Stimulated activated CD4-positive, alpha-beta T cell treated with anti-CD3 and anti-CD28 coated beads, TNF-alpha, amount 100 ng/mL, for 48 hours (primary cell): Measurements from ENCODE around the gene MAP4K3.
"Not testable (repeated sequence)": the region's sequence is repeated elsewhere in the genome, so short reads cannot be mapped to it uniquely, and the experiment has no call there.

Experiments used
- DNase-seq, 3 donors: peaks; one replicate each; pipeline ENCODE4 v3.0.0-alpha.2; 2020; ENCODE audit warnings: low read depth in 3 of 3

Gene MAP4K3

DNA sequence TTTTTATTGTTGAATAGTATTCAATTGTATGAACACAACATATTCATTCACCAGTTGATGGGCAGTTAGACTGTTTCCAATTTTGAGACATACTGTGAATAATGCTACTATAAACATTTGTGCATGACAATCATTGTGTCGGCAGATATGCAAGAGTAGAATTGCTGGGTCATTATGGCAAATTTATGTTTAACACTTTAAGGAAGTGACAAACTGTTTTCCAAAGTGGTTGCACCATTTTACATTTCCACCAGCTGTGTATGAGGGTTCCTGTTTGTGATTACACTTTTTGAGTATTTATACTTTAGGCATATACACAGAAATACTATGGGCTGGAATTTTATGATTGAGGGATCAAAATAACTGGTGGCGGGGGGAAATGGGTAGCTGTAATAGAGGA lies 61.2 kb downstream of the MAP4K3 start:
- no peak for DNase-seq

DNA sequence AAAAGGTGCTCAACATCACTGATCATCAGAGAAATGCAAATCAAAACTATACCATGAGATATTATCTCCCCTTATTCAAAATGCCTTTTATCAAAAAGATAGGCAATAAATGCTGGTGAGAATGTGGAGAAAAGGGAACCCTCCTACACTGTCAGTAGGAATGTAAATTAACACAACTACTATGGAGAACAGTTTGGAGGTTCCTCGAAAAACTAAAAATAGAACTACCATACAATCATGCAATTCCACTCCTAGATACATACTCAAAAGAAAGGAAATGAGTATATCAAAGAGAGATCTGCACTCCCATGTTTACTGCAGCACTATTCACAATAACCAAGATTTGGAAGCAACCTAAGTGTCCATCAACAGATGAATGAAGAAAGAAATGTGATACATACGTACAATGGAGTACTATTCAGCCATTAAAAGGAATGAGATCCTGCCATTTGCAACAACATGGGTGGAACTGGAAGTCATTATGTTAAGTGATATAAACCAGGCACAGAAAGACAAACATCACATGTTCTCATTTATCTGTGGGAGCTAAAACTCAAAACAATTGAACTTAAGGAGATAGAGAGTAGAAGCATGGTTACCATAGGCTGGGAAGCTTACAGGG lies 63.8 kb downstream of the MAP4K3 start:
- no peak for DNase-seq

DNA sequence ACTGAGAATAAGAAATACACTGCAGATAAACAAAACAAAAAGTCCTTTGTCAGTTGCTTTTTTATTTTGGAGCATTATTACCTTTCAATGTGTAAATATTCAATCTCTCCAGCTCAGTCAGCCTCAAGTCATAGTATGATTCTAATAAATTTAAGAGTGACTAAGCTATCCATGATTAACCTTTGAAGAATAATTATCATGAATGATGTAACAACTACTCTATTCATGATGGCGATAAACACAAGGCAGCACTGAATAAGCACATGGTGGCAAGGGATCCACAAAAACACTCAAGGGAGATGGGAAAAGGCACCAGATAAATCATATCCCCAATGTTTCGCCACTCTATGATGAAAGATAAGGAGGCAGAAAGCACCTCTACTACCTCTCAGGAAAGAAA lies 67.0 kb downstream of the MAP4K3 start:
- DNase-seq = no peak

DNA sequence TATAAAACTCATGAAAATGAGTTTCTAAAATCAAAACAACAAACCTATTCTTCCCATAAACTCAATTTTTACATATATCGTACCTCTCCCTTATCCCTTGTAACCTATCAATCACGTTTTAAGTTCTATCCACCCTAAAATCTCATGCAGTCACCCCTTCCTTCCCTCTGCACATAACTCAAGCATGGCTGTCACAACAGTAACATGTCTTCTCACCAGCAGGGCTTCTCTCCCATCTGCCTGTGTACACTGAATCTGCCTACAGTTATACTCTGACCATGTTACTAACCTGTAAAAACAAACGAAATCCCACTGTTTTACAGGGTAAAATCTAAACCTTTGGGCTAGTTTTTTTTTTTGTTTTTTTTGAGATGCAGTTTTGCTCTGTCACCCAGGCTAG lies 68.2 kb downstream of the MAP4K3 start:
- DNase-seq = no peak

DNA sequence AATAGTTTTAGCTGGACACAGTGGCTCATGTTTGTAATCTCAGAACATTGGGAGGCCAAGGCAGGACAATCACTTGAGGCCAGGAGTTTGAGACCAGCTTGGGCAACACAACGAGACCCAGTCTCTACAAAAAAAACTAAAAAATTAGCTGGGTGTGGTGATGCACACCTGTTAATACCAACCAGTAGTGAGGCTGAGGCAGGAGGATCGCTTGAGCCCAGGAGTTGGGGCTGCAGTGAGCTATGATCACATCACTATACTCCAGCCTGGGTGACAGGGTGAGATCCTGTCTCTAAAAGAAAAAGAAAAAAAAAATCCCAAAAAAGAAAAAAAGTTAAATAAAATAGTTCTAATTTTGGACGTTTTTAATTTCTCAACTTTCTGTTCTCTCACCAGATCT lies 68.7 kb downstream of the MAP4K3 start:
- no peak for DNase-seq

DNA sequence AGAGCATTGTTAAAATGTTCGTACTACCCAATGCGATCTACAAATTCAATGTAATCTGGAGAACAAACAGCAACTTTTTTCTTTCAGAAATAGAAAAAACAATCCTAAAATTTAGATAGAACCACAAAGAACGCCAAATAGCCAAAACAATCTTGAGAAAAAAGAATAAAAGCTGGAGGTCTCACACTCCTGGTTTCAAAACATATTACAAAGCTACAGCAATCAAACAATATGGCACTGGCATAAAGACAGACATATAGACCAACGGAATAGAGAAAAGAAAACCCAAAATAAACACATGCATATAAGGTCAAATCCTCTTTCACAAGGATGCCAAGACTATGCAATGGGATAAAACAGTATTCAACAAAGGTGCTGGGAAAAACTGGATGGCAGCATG lies 74.5 kb downstream of the MAP4K3 start:
- DNase-seq = no peak

DNA sequence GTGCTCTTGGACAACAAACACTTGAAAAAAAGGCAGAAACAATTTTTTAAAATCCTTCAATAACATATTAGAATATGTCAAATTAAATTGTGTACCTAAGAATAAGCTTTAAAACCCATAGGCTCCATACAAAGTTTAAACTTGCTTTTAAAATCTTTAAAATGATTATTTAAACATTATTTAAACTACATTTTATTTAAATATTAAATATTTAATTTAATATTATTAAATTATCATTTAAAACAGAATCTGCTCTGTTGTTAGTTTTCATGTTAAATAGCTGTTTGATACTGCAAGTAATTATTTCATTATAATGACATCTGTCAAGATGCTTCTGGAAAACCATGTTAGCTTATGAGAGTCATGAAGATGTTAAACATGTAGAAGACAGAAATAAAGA lies 75.6 kb downstream of the MAP4K3 start:
- DNase-seq = no peak

DNA sequence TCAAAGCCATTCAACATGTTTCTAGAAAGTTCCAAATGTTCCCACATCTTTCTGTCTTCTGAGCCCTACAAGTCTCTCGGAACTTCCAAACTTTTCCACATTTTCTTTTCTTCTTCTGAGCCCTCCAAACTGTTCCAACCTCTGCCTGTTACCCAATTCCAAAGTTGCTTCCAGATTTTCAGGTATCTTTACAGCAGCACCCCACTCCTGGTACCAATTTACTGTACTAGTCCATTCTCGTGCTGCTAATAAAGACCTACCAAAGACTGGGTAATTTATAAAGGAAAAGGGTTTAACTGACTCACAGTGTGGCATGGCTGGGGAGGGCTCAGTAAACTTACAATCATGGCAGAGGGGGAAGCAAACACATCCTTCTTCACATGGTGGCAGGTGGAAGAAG lies 76.7 kb downstream of the MAP4K3 start:
- not testable (repeated sequence) for DNase-seq

DNA sequence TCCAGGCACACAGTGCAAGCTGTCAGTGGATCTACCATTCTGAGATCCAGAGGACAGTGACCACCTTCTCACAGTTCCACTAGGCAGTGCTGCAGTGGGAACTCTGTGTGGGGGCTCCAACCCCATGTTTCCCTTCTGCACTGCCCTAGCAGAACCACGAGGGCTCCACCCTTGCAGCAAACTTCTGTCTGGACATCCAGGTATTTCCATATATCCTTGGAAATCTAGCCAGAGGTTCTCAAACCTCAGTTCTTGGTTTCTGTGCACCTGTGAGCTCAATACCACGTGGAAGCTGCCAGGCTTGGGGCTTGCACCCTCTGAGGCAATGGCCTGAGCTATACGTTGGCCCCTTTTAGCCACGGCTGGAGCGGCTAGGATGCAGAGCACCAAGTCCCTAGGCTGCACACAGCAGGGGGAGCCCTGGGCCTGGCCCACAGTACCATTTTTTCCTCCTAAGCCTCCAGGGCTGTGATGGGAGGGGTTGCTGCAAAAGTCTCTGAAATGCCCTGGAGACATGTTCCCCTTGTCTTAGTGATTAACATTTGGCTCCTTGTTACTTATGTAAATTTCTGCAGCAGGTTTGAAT lies 77.5 kb downstream of the MAP4K3 start:
- DNase-seq = no peak

DNA sequence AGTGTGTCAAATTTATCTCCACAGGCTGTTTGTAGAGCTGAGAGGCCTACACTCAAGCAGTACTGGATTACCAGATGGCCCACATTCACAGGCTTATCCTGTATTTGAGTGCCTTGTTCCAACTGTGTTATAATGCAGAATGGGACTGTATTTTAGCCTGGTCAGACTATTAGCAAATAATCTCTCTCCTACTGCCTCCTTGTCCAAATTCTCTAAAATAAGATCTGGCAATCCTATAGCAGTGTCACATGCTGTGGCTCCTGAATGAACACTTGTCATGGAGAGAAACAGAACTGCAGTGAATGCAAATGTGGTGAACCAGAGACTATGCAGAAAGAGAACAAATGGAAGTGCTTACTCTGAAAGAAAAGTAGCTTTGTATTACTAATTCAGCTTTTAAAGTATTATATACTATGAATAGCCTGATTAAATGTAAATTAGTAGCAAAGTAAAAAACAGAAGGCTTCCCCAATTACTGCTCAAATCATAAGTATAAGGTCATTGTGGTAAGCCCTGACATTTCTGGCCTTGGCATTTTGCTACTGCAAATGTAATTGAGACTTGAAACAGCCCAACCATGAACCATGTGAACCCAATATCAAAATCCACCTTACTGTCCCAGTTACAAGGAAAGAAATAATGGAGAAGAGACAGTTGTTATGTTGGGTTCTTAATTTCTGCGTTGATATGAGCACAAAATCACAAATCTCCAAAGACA lies 80.0 kb downstream of the MAP4K3 start:
- no peak for DNase-seq

DNA sequence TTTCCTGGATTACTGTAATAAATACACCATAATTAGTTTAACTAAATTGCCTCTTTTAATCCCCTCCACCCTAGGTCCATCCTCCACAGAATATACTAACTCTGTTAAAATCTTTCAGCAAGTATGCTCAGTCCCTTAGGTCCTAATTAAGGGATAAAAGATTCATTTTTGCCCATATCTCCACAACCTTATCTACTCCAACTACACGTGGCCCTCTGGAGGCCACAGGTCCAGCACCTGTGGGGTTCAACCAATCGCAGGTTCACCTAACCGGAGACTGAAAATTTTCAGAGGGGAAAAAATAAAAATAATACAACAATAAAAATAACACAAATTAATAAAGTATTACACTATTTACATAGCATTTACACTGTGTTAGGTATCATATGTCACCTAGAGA lies 86.4 kb downstream of the MAP4K3 start:
- no peak for DNase-seq

DNA sequence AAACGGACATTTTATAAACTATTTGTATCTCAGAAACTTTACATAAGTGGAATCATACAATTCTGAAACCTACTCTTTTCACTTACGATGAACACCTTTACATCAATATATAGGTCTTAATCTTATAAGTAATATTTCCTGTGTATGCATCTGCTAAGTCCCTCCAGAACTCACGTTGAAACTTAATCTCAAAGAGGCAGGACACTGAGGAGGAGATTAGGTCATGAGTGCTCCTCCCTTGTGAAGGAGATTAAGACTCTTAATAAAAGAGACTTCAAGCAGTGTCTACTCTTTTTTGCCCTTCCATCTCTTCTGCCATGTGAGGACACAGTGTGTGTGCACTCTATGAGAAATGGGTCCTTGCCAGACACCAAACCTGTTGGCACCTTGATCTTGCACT lies 98.6 kb downstream of the MAP4K3 start:
- no peak for DNase-seq

DNA sequence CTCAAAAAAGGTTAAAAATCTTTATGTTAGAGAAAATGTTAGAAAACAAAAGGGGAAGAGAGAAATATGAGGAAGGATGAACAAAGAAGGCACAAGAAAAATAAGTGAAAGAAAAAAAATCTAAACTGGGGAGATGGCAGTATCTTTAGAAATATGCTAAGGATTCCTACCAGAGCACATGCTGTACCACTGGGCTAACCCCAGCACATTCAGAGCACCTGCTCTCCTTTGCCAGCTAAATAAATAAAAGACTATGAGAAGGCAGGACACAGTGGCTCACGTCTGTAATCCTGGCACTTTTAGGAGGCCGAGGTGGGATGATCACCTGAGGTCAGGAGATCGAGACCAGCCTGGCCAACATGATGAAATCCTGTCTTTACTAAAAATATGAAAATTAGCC lies 101.2 kb downstream of the MAP4K3 start:
- no peak for DNase-seq

DNA sequence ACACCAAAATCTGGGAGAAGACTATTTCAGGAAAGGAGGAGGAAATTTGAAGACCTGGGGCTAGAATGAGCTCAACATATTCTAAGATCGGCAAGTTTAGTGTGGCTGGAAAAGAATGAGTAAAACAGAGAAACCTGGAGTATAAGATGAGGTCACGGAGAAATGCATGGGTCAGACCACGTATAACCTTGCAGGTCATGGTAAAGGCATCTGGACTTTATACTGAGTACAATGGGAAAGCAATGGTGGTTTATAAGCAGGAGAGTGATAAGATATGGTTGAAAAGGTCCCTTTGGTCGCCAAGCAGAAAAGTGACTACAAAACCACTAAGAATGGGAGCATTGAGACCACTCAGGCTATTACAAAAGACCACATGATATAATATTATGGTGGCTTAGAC lies 102.1 kb downstream of the MAP4K3 start:
- DNase-seq = no peak

DNA sequence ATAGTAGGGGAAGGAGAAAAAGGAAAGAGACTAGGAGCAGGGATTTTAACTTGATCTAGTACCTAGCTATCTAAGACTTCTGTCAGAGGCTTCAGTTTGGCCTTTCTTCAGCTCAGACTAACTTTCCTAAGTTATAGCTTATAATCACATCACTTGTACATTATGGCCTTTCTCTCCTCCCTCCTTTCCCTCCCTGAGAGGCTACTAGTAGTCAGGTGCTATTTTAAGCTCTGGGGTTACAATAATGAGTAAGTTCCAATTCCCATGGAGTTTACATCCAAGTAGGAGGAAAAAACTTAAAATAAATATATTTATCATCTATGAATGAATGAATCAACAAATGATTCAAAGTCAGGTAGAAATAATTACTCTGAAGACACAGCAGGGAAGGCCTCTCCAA lies 102.6 kb downstream of the MAP4K3 start:
- DNase-seq = no peak

DNA sequence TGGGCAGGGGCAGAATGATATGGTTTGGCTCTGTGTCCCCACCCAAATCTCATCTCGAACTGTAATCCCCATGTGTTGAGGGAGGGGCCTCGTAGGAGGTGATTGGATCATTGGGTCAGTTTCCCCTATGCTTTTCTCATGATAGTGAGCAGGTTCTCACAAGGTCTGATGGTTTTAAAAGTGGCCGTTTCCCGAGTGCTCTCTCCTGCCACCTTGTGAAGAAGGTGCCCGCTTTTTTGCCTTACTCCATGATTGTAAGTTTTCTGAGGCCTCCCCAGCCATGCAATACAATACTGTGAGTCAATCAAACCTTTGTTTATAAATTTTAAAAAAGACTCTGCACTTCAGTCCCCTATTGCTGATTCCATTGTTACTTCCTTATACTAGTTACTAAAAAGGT lies 110.4 kb downstream of the MAP4K3 start:
- DNase-seq = no peak

DNA sequence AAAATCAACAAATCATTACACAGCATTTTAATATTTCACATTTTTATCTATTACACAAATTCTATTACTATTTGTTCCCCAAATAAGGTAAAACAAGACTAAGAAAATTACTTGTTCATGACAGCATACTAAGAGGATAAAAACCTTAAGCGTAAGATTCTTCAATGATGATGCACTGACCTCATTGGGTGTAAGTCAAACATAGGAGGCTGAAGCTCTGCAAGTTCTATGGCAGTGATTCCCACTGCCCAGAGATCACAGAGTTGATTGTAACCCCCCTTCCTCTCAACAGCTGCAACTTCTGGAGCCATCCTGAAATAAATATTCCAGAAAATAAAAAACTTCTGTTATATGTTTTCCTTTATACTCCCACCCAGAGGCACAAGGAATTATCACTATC lies 111.1 kb downstream of the MAP4K3 start:
- DNase-seq = no peak

DNA sequence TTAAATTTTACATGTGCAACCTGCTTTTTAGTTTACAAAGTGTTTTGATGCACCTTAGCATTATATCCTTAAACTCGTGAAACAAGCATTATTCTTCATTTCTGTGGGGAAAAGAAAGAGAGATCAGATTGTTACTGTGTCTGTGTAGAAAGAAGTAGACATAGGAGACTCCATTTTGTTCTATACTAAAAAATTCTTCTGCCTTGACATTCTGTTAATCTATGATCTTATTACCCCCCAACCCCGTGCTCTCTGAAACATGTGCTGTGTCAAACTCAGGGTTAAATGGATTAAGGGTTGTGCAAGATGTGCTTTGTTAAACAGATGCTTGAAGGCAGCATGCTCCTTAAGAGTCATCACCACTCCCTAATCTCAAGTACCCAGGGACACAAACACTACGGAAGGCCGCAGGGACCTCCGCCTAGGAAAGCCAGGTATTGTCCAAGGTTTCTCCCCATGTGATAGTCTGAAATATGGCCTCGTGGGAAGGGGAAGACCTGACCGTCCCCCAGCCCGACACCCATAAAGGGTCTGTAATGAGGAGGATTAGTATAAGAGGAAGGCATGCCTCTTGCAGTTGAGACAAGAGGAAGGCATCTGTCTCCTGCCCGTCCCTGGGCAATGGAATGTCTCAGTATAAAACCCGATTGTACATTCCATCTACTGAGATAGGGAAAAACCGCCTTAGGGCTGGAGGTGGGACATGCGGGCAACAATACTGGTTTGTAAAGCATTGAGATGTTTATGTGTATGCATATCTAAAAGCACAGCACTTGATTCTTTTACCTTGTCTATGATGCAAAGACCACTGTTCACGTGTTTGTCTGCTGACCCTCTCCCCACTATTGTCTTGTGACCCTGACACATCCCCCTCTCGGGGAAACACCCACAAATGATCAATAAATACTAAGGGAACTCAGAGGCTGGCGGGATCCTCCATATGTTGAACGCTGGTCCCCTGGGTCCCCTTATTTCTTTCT lies 115.7 kb downstream of the MAP4K3 start:
- DNase-seq = not testable (repeated sequence)

DNA sequence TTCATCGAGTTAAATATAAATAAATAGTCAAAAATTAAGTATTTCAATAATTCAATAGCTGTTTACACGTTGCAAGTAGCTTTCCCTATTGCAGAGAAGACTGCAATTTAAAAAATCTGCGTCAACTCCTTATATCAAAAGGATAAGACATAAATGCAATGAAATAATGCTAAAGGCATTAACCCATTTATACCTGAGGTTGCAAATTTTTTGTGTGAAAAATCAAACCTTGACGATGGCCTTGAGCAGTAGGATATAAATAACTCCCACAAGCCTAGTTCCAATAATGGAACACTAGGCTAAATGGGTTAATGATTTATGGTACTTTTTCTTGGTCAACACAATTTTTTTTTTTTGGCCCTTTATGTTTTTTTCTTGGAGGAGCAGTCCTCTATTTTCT lies 116.9 kb downstream of the MAP4K3 start:
- no peak for DNase-seq

DNA sequence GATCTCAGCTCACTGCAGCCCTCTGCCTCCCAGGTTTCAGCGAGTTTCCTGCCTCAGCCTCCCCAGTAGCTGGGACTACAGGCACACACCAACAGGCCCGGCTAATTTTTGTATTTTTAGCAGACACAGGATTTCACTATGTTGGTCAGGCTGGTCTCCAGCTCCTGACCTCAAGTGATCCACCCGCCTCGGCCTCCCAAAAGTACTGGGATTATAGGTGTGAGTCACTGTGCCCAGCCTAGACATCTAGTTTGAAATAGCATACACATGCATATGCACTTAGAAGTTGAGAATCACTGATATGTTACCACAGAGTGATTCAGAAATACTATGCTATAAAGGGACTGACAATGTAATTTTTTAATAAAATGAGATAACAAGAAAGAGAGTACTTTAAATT lies 123.5 kb downstream of the MAP4K3 start:
- DNase-seq = no peak

DNA sequence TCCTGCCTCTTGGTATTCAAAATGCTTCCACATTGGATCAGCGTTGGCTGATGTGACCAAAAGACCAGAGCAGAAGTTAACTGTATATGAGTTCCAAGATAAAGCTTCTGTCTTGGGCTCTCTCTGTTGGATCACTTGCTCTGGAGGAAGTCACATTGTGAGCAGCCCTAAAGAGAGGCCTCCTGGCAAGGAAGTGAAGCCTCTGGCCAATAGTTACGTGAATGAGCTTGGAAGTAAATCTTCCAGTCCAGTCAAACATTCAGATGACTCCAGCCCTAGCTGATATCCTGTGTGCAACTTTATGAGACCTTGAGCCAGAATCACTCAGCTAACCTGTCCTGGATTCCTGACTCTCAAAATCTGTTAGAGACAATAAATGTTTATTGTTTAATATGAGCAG lies 125.6 kb downstream of the MAP4K3 start:
- DNase-seq = no peak

DNA sequence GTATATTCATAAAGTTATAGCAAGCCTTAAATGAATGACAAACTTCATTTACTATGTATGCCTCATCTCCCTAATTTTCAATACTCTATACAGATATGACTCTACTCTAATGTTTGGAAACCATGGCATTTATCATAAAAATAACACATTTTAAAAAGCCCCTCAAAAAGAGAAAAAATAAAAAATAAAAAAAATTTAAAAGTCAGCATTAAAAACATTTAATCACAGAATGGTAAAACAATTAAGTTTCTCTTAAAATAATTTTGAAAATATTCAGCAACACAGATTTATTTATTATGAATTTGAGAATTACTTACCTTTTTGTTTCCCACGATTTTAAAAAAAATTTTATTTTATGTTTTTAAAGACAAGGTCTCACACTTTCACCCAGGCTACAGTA lies 128.3 kb downstream of the MAP4K3 start:
- no peak for DNase-seq
